ENCODE measurements around the gene KIAA1958. TPM values are rescaled to one million over a fixed set of nuclear protein-coding genes. Genes with fewer than 3 reads are reported as not detected.

Gene KIAA1958
- total and polyA plus RNA-seq, 9 donors, result 5.7 to 40.3 (median 24.1) TPM

DNA sequence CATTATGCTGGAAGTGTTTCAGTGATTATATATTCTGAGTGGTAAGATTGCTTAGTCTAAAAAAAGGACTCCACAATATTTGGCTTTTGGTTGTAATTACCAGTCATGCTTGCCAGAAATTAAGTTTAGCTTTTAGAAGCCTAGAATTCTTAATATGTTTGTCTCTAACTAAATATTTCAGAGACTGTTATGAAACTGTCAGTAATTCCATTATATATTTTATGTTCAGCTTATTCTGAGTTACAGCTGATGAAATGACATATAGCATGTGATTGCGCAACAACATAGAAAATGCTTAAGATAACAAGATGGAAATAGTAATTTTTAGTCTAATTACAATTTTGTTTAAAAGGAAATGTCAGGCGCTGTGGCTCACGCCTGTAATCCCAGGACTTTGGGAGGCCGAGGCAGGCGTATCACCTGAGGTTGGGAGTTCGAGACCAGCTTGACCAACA lies 44.2 kb downstream of the KIAA1958 start:
- Histone ChIP-seq H3K4me1 (ENCODE audit: insufficient read depth) (peaks cover 16% of the 10 kb centered on the region), H3K9me3 (no peaks in the 10 kb centered on the region), H3K36me3 (no peaks in the 10 kb centered on the region), H3K27me3 (no peaks in the 10 kb centered on the region), H3K27ac (no peak overlapping the region), H3K4me3 (no peak overlapping the region)
- no peak for DNase-seq
- intact Hi-C loops (cut with DNase I), result no loop called here
- no peak for TF ChIP-seq EP300 (IDR thresholded peaks at IDR 0.05)
- no peak for TF ChIP-seq POLR2A (IDR thresholded peaks at IDR 0.05)
- TF ChIP-seq, protein P1, sequence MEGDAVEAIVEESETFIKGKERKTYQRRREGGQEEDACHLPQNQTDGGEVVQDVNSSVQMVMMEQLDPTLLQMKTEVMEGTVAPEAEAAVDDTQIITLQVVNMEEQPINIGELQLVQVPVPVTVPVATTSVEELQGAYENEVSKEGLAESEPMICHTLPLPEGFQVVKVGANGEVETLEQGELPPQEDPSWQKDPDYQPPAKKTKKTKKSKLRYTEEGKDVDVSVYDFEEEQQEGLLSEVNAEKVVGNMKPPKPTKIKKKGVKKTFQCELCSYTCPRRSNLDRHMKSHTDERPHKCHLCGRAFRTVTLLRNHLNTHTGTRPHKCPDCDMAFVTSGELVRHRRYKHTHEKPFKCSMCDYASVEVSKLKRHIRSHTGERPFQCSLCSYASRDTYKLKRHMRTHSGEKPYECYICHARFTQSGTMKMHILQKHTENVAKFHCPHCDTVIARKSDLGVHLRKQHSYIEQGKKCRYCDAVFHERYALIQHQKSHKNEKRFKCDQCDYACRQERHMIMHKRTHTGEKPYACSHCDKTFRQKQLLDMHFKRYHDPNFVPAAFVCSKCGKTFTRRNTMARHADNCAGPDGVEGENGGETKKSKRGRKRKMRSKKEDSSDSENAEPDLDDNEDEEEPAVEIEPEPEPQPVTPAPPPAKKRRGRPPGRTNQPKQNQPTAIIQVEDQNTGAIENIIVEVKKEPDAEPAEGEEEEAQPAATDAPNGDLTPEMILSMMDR (IDR thresholded peaks at IDR 0.05), result no peak
- 91 to 93% (median 92%) methylated on average over 6 of the region's 6 CpGs for WGBS, 3 donors

DNA sequence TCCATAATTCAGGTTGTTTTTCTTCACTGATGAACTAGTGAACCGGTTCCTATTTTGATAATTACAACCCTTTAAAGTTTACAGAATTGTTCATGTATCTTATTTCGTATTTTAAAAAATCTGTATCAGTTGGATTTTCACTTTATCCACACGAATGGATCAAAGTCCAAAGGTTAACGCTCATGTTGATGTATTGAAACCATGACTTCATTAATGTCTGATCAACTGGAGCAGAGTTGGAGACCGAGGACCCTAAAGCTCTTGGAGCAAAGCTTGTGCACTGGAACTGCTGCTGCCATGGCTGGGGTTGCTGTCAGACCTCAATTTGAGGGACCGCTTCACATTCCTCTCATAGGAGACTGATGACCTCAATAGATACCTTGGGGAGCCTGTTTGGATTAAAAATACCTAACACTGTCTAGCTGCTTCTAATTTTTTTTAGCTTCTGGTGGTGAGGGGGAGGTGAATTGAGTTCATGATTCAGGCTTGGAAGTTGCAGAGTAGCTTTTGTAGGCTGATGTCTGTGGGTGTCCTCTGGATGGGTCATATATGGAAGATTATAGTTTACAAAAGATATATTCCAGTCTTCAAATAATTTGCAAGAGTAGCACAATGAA lies 45.1 kb downstream of the KIAA1958 start:
- no peak overlapping the region for H3K27ac ChIP-seq
- 82 to 84% (median 83%) methylated on average over 6 of the region's 6 CpGs for WGBS, 3 donors
- DNase-seq, result no peak
- TF ChIP-seq POLR2A (IDR thresholded peaks at IDR 0.05) (no peak), EP300 (IDR thresholded peaks at IDR 0.05) (no peak)
- TF ChIP-seq, protein P1 (IDR thresholded peaks at IDR 0.05), result no peak
- H3K27me3 ChIP-seq, result no peaks in the 10 kb centered on the region
- H3K4me3 ChIP-seq, result no peak overlapping the region
- no peaks in the 10 kb centered on the region for H3K9me3 ChIP-seq
- peaks cover 9% of the 10 kb centered on the region for H3K4me1 ChIP-seq (ENCODE audit: insufficient read depth)
- intact Hi-C loops (cut with DNase I), result no loop called here
- no peaks in the 10 kb centered on the region for H3K36me3 ChIP-seq

DNA sequence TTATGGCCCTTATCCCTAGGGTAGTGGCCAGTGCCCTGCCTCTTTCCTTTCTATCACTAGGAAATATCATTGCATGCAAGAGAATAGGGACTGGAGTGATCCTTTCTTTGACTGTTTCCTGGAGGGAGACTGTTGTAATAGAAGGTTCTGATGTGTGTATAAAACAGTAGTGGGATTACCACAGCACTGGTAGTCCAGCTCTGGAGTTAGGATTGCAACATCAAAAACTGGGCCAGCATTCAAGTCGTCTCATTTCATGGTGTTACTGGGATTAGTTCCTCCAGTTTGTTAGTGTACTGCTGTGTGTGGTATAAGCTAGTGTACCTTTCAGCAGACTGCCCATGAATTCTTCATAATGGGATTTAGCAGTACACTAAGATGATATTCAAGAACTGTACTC lies 45.8 kb downstream of the KIAA1958 start:
- TF ChIP-seq POLR2A (IDR thresholded peaks at IDR 0.05) (no peak), EP300 (IDR thresholded peaks at IDR 0.05) (no peak)
- TF ChIP-seq, protein P1 (IDR thresholded peaks at IDR 0.05), result no peak
- intact Hi-C loops (cut with DNase I), result no loop called here
- Histone ChIP-seq H3K27ac (no peak overlapping the region), H3K4me3 (no peak overlapping the region), H3K9me3 (no peaks in the 10 kb centered on the region), H3K4me1 (ENCODE audit: insufficient read depth) (peaks cover 7% of the 10 kb centered on the region), H3K27me3 (no peaks in the 10 kb centered on the region), H3K36me3 (no peaks in the 10 kb centered on the region)
- 14 to 40% (median 16%) methylated on average over 1 of the region's 1 CpG for WGBS, 3 donors
- DNase-seq, result peak in 3 of 5 donors; percentile 46 to 80 (median 52)

DNA sequence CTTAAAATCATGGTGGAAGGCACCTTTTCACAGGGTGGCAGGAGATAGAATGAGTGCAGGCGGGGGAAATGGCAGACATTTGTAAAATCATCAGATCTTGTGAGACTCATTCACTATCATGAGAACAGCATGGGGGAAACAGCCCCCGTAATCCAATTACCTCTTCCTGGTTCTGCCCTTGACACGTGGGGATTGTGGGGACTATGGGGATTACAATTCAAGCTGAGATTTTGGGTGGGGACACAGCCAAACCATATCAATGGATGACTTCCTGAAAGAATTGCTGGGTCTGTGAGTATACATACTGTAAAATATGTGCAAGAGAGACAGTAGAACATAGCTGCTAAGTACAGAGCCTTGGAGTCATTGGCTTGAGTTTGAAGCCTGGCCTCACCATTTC lies 47.0 kb downstream of the KIAA1958 start:
- intact Hi-C loops (cut with DNase I), result no loop called here
- Histone ChIP-seq H3K27me3 (no peaks in the 10 kb centered on the region), H3K9me3 (no peaks in the 10 kb centered on the region), H3K27ac (no peak overlapping the region), H3K36me3 (no peaks in the 10 kb centered on the region), H3K4me3 (no peak overlapping the region), H3K4me1 (ENCODE audit: insufficient read depth) (peaks cover 5% of the 10 kb centered on the region)
- WGBS, 3 donors, result 89 to 94% (median 92%) methylated on average over 3 of the region's 3 CpGs
- TF ChIP-seq, protein P1 (IDR thresholded peaks at IDR 0.05), result no peak
- TF ChIP-seq EP300 (IDR thresholded peaks at IDR 0.05) (no peak), POLR2A (IDR thresholded peaks at IDR 0.05) (no peak)
- no peak for DNase-seq
